HG02763 (cell line): ENCODE measurements around the gene BRI3.

ENCODE experiments used
- ATAC-seq: cut with Tn5 transposase; IDR thresholded peaks from one replicate; pipeline ENCODE4 v1.9.1; 2021; ENCODE audit warnings: mild to moderate bottlenecking, moderate library complexity; ENCODE audit not compliant: unreplicated experiment

BRI3 gene

GRCh38 chr7:98280791-98281756 is at the start of gene BRI3:
TSS of gene BRI3 (plus strand) at chr7:98281686. CDS start at chr7:98281796, 110 bp downstream.
- ATAC-seq, result peak; percentile 74

- no peak for ATAC-seq
These were observed 49.3 kb upstream of the BRI3 start for GRCh38 chr7:98232263-98232585.

GRCh38 chr7:98232799-98233198 is 48.7 kb upstream of the BRI3 start:
- ATAC-seq, result no peak

- no peak for ATAC-seq
These were observed 48.0 kb upstream of the BRI3 start for GRCh38 chr7:98233219-98234070.

- ATAC-seq, result no peak
These were observed 46.9 kb upstream of the BRI3 start for GRCh38 chr7:98234429-98235147.

GRCh38 chr7:98235901-98236300 is 45.6 kb upstream of the BRI3 start:
- no peak for ATAC-seq

GRCh38 chr7:98236355-98237185 is 44.9 kb upstream of the BRI3 start:
- no peak for ATAC-seq

- no peak for ATAC-seq
These were observed 43.4 kb upstream of the BRI3 start for GRCh38 chr7:98238076-98238475.

GRCh38 chr7:98238976-98239375 is 42.5 kb upstream of the BRI3 start:
- ATAC-seq, result no peak

GRCh38 chr7:98240961-98241673 is 40.4 kb upstream of the BRI3 start:
- no peak for ATAC-seq

GRCh38 chr7:98241674-98242241 is 39.7 kb upstream of the BRI3 start:
- ATAC-seq, result no peak

- no peak for ATAC-seq
These were observed 39.1 kb upstream of the BRI3 start for GRCh38 chr7:98242342-98242741.

GRCh38 chr7:98242934-98243333 is 38.6 kb upstream of the BRI3 start:
- ATAC-seq, result no peak

- ATAC-seq, result no peak
These were observed 36.6 kb upstream of the BRI3 start for GRCh38 chr7:98244871-98245270.

GRCh38 chr7:98248156-98248555 is 33.3 kb upstream of the BRI3 start:
- no peak for ATAC-seq

- ATAC-seq, result no peak
These were observed 32.4 kb upstream of the BRI3 start for GRCh38 chr7:98249106-98249505.

GRCh38 chr7:98250789-98251188 is 30.7 kb upstream of the BRI3 start:
- no peak for ATAC-seq

GRCh38 chr7:98251231-98251600 is 30.3 kb upstream of the BRI3 start:
- ATAC-seq, result peak; percentile 17
